Middle frontal gyrus (tissue), 1 donor: ENCODE measurements around the gene PHLDB3.

Experiments used
- DNase-seq: peaks from one replicate; pipeline ENCODE4 v3.0.0-alpha.2; 2015; ENCODE audit warnings: low spot score; ENCODE audit errors: extremely low spot score

The PHLDB3 gene

DNA sequence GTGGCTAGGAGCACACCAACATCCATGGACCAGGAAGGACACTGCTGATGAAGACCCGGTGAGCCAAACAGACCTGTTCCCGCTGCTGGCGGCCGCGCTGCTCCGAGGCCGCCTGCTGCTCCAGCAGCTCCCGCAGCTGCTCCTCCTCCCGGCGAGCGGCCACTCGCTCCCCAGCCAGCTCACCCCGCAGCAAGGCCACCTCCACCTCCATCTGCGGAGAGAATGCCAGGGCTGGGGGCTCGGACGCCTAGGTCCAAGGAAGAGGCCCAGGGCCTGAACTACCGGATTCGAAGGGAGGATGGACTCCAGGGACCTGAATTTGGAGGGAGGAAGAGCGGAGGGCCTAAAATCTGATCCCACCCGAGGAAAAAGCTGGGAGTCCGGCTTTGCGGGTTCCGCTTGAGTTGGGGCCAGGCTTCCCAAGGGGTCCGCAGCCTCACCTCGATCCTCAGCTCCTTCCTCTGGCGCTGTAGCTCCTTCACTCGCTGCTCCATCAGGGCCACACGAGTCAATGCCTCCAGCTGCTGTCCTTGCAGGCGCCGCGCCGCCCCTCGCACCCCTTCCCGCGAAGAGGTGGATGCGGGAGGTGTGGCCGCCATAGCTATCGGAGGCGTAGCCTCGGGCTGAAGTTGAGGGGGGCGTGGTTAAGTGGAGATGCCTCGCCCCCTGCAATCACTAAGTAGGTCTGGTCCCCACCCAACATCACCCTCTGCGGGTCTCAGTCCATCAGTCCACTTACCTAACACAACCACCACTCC, 2.7 kb downstream of the PHLDB3 start:
- no peak for DNase-seq

DNA sequence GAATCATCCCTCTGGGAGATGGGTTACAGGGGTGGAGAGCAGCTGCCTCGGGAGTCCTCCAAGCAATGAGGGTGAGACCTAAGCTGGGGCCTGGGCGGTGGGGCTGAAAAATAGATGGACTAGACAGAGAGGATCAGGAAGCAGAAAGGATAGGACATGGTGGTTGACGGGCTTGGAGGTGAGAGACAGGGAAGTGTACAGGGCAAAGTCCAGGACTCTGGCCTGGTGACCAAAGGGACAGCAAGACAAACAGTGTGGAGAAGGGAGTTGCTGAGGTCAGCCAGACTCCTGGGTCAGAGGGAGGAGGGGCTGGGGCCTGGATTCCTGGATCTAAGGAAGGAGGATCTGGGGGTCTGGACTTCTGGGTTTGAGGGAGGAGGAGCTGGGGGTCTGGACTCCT, 5.5 kb downstream of the PHLDB3 start:
- no peak for DNase-seq

DNA sequence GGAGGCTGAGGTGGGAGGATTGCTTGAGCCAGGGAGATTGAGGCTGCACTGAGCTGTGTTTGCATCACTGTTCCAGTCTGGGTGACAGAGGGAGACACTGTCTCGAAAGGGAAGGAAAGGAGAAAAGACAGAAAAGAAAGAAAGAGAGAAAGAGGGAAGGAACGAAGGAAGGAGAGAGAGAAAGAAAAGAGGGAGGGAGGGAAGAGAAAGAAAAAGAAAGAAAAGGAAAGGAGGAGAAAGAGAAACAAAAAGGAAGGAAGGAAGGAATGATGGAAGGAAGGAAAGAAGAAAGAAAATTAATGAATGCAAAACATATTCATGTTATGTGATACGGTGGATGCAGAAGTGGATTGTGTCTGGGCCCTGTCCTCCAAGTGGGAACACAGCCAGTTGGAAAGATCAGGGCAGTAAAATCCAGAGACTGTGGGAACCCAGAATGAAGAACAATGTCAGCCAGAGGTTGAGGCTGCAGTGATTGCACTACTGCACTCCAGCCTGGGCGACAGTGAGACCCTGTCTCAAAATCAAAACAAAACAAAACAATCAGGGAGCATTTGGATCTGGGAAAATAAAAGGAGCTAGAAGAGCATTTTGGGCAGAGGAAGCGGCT, 6.2 kb downstream of the PHLDB3 start:
- DNase-seq, result no peak

DNA sequence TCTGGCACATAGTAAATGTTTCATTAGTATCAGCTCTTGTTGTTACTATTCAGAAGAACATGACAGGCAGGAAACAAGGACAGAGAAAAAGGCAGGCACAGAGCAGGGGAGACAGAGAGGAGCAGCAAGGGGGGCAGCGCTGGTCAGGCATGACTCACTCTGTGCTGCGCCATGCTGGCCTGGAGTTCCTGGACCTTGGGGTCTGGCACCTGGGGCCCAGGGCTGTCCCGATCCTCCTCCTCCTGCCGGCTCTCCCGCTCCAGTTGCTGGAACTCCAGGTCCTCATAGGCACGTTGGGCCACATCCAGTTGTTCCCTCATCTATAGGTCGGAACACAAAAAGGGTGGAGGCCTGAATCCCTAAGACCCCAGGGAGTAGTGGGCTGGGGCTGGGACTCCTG, 7.6 kb downstream of the PHLDB3 start:
- no peak for DNase-seq

DNA sequence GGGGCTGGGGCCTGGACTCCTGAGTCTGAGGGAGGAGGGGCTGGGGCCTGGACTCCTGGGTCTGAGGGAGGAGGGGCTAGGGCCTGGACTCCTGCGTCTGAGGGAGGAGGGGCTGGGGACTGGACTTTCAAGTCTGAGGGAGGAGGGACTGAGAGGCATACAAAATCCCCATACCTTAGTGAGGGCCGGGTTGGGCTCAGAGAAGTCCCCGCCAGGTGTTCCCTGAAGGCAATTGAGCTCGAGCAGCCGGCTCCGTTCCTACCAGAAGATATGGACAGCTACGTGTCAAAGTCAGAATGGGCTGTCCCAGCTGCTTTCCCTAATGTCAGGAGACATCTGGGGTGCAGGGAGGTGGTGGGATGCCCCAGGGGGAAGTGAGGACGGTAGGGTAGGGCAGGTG, 9.5 kb downstream of the PHLDB3 start:
- no peak for DNase-seq

DNA sequence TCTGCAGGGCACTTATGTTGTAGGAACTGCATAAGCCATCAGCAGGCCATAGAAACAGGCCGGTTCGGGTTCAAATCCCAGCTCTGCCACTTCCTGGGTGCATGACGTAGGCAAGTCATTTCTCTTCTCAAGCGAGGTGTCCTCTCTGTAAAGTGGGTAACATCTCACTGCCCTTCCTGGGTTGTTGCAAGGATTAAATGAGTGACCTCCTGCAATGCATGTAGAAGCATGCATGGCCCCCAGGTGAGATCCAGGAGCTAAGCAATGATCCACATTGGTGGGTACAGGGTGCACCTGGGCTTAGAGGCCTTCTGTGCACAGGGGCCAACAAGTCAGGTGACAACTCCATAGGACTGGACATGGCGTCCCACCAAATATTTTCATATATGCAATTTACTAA, 13.8 kb downstream of the PHLDB3 start:
- no peak for DNase-seq

DNA sequence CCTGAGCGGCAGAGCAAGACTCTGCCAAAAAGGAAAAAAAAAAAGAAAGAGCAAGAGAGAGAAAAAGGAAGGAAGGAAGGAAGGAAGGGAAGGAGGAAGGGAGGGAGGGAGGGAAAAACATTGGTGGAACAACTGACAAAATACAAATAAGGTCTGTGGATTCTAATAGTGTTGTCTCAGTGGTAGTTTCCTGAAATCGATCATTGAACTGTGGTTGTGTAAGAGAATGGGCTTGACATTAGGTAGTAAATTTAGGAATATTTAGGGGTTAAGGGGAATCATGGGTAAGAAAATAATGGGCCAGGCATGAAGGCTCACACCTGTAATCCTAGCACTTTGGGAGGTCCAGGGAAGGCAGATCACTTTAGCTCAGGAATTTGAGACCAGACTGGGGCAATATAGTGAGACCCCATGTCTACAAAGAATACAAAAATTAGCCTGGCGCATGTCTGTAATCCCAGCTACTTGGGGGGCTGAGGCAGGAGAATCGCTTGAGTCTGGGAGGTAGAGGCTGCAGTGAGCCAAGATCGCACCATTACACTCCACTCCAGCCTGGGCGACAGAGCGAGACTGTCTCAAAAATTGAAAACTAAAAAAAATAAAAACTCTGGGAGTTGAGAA, 14.5 kb downstream of the PHLDB3 start:
- no peak for DNase-seq

DNA sequence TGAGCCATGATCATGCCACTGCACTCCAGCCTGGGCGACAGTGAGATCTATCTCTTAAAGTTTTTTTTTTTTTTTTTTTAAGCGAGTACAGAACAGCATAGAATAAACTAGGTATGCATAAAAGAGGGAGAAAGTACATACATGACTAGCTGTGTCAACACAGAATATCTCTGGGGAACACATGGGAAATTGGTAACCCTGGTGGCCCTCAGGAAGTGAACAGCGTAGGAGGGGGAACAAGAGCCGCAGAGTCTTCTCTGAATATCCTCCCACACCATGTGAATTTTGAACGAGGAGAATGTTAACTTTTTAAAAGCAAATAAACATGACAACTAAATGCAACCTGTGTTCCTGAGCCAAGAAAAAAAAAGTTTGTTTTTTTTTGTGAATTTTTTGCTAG, 15.2 kb downstream of the PHLDB3 start:
- DNase-seq, result no peak

DNA sequence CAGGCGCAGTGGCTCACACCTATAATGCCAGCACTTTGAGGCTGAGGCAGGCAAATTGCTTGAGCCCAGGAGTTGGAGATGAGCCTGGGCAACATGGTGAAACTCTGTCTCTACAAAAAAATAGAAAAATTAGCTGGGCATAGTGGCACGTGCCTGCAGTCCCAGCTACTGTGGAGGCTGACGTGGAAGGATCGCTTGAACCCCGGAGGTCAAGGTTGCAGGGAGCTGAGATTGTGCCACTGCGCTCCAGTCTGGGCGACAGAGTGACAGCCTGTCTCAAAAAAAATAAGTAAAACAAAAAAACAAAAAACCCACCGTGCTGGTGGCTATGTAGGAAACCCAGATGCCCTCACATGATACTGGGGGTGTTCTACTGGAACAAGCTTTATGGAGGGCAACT, 16.4 kb downstream of the PHLDB3 start:
- DNase-seq, result no peak

DNA sequence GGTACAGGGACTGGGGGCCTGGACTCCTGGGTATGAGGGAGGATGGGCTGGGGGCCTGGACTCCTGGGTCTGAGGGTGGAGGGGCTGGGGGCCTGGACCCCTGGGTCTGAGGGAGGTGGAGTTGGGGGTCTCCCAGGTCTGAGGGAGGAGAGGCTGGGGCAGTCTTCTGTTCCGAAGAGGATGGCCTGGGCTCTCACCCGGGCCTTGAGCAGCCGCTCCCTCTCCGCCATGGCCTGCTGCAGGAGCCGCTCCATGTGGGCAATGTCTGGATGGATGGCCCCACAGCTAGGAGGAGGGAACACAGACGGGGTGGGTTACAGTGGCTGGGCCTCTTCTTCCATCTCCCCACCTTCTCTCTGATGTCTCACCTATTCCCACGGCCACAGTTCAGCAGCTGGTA, 18.1 kb downstream of the PHLDB3 start:
- DNase-seq, result no peak

DNA sequence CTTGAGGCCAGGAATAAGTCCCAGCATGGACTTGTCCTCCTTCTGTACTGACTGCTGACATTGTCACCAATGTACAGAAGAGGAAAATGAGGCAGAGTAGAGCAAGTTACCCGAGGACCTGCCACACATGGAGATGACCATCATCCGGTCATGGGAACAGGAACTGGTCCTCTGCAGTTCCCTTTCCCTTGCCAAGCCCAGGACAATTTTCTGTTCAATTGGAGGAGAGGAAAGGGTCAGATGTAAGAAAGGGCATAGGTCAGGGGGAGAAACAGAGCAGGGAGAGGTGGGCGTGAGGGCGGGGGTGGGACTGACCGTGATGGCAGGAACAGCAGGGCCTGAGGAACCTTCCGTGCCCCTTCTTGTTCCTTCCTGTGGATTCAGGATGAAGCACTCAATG, 18.6 kb downstream of the PHLDB3 start:
- DNase-seq, result no peak

DNA sequence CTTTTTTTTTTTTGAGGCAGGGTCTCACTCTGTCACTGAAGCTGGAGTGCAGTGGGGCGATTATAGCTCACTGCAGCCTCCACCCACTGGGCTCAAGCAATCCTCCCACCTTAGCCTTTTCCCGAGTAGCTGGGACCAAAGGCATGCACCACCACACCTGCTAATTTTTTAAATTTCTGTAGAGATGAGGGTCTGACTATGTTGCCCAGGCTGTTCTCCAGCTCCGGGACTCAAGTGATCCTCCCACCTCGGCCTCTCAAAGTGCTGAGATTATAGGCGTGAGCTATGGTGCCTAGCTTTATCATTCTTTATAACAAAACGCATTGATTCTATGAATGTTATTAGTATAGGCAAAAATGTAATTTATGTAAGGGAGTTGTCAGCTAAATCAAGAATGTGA, 21.3 kb downstream of the PHLDB3 start:
- DNase-seq, result no peak

DNA sequence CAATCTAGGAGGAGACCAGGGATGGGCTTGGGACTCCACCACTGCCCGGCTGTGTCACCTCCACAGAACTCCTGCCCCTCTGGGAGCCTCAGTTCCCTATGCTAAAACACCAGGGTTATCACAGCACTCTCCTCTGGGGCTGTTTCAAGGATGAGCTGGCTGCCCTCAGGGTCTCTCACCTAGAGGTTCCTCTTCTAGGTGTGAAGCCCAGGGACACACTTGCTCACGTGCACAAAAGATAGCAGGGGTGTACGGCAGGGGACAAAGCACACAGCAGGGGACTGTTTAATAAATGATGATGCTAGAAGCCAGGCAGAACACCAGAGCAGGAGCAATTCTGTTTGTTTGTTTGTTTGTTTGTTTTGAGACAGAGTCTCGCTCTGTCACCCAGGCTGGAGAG, 22.4 kb downstream of the PHLDB3 start:
- no peak for DNase-seq

DNA sequence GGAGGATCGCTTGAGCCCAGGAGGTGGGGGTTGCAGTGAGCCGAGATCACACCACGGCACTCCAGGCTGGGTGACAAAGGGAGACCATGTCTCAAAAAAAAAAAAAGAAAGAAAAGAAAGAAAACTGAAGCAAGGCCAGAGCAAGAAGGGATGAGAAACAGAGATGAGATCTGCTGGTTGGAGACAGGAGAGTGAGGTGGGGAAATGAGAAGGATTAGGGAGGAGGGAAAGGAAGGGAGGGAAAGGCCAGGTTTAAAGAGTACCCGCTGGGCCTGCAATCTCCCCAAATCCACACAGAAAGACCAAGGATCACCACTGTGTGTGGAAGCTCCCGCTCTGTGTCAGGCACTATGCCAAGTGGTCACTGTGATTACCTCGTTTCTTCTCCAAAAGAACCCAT, 22.8 kb downstream of the PHLDB3 start:
- DNase-seq, result no peak

DNA sequence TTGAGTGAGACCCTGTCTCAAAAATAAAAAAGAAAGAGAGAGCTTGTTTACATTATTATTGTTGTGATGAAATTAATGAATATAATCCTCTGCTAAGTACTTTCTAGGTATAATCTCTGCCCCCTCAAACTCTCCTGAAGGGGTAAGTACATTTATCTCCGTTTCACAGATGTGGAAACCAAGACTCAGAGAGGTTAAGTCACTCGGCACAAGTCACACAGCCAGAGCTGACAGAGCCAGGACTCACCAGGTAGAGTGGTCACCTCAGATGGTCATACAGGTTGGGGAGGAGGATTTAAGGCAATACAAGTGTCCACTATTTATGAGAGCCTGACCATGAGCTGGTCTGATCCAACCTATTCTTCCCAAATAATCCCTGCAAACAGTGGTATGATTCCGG, 24.0 kb downstream of the PHLDB3 start:
- no peak for DNase-seq

DNA sequence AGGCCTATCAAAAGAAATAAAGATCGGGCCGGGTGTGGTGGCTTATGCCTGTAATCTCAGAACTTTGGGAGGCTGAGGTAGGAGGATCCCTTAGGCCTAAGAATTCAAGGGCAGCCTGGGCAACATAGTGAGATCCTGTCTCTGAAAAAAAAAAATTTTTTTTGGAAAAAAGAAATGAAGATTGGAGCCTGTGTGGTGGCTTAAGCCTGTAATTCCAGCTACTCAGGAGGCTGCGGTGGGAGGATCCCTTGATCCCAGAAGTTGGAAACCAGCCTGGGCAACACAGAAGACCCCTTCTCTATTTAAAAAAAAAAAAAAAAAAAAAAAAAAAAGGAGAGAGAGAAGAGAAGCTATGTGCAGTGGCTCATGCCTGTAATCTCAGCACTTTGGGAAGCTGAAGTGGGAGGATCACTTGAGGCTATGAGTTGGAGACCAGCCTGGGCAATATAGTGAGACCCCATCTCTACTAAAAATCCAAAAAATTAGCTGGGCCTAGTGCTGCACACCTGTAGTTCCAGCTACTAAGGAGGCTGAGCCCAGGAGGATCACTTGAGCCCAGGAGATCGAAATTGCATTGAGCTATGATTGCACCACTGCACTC, 24.5 kb downstream of the PHLDB3 start:
- no peak for DNase-seq

DNA sequence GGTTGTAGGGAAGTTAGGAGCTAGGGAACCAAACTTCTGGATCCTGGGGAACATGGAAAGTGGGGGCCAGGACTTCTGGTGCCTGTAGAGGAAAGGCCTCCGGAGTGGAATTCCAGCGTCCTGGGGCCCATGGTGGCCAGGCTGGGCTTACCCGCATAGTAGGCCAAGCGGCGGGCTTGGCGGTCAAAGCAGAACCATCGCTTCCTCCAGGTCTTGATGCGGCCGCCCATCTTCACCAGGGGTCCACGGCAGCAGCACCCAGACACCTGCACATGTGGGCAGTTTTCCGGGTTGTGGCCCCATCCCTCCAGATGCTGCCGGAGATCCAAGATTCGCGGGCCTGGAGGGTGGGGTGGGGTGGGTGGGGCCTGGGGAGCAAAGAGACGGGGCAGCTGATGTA, 25.3 kb downstream of the PHLDB3 start:
- no peak for DNase-seq

DNA sequence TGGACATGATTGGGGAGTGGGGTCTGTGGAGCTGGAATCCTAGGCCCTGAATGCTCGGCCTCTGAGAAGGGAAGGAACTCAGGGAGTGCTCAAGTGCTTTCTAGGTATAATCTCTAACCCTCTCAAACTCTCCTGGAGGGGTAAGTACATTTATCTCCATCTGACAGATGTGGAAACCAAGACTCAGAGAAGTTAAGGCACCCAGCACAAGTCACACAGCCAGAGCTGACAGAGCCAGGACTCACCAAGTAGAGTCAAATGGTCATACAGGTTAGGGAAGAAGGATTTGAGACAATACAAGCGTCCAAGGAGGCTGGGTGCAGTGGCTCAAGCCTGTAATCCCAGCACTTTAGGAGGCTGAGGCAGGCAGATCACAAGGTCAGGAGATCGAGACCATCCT, 26.2 kb downstream of the PHLDB3 start:
- no peak for DNase-seq

DNA sequence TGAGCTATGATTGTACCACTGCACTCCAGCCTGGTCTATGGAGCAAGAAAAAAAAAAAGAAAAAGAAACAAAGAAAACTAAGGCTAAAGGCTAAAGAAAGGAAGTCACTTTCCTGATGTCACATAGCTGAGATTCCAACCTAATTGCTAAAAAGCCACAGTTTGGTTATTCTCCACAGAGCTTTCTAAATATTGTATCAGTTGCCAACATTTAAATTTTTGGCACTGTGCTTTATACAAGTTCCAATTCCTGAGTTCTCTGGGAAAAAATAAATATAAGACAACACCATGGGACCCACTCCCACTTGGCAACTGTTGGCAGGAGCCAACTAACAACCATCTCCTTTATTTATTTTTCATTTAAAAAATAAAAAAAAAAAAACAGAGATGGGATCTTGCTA, 27.9 kb downstream of the PHLDB3 start:
- DNase-seq, result no peak

DNA sequence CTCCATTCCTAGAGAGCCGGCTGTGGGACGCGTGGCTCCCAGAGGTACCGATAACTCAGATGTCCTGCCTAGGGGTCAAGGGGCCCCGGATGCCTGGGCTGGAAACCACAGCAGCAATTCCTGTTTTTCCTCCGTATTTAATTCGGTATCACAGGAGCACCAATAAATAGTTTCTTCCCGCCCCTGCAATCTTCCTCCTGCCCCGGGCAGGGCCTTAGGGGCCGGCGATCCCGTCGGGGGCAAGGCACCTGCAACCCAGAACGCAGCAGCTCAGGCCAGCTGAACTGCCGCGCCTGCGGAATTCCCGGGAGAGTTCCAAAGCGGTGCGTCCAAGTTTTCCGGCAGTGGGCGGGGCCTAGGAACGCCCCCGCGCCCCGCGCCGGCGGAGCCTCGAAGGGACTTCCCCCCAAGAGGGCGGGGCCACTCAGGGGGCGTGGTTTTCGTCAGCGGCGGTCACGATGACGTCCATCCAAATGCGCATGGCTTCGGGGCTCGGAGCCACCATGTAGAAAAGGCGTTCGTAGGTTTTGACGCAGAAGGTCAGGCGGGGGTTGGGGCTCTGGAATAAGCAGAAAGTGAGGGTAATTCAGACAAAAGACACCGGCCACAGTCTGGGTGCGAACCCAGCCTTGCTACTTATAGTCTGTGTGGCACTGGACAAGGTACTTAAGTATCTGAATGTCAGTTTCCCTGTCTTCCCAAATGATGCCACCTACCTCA, 29.4 kb downstream of the PHLDB3 start:
- DNase-seq, result peak; percentile 80

DNA sequence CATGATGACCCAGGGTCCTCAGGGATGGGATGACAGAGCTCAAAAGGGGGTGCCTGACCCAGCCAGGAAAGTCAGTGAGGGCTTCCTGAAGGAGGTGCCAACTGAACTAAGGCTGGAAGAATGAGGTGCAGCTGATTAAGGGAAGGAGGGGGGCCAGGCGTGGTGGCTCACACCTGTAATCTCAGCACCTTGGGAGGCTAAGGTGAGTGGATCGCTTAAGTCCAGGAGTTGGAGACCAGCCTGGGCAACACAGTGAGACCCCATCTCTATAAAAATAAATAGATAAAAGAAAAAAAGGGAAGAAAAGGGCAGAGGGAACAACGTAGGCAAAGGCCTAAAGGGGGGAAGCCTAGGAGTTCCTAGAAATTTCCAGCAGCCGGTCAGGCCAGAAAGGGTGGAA, 30.1 kb downstream of the PHLDB3 start:
- no peak for DNase-seq

DNA sequence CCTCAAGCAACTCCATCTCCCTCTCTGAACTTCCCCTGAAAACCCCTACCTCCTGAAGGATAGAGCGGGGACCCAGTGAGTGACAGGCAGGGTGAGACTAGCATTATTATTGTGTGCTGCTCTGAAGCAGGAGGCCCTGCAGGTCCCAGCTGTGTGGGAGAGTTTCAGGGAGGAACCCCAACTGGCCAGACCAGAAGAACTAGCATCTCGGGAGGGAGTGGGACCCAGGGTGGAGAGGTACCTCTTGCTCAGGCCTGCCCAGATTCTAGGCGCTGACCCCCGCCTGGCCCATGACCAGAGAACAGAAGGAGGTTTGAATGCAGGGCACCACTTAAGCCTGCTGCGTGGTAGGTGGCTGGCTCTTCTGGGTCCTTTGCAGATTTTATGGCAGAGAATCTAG, 33.5 kb downstream of the PHLDB3 start:
- DNase-seq, result no peak
